Measurements from ENCODE around the gene KRT4.

Gene KRT4

GRCh38 chr12:52845946-52846345, 32.0 kb upstream of the KRT4 start:
- in situ Hi-C loops (cut with MboI; ENCODE audit: low sequenced_read_pairs, unreplicated experiment): no loop called here

DNA sequence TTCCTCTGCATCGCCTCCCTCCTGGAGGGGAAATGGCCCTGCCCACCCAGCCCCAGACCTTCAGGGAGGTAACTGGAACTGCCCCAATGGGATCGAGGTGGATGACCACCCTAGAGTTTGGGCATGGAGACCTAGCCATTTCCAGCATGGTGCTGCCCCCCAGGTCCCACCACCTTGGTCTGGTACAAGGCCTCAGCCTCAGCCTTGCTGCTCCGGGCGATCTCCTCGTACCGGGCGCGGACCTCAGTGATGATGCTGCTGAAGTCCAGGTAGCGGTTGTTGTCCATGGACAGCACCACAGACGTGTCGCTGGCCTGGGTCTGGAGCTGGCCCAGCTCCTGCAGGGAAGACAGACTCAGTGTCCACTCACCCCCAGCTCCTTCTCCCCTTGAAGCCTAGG, 30.5 kb upstream of the KRT4 start:
- no peak for TF ChIP-seq CTCF (IDR thresholded peaks at IDR 0.05; ENCODE audit: borderline replicate concordance, control extremely low read depth, extremely low read depth, insufficient read depth, missing control alignments)
- in situ Hi-C loops (cut with MboI; ENCODE audit: low sequenced_read_pairs, unreplicated experiment): no loop called here
- no peak for DNase-seq (ENCODE audit: low spot score)

More at GRCh38 chr12:52845946-52846345, 32.0 kb upstream of the KRT4 start:
- TF ChIP-seq CTCF (IDR thresholded peaks at IDR 0.05; ENCODE audit: borderline replicate concordance, control extremely low read depth, extremely low read depth, insufficient read depth, missing control alignments): no peak
- DNase-seq (ENCODE audit: low spot score): no peak

GRCh38 chr12:52839436-52840105, 25.7 kb upstream of the KRT4 start:
- in situ Hi-C loops (cut with MboI; ENCODE audit: low sequenced_read_pairs, unreplicated experiment): no loop called here
- TF ChIP-seq CTCF (IDR thresholded peaks at IDR 0.05; ENCODE audit: borderline replicate concordance, control extremely low read depth, extremely low read depth, insufficient read depth, missing control alignments): no peak
- DNase-seq (ENCODE audit: low spot score): no peak

DNA sequence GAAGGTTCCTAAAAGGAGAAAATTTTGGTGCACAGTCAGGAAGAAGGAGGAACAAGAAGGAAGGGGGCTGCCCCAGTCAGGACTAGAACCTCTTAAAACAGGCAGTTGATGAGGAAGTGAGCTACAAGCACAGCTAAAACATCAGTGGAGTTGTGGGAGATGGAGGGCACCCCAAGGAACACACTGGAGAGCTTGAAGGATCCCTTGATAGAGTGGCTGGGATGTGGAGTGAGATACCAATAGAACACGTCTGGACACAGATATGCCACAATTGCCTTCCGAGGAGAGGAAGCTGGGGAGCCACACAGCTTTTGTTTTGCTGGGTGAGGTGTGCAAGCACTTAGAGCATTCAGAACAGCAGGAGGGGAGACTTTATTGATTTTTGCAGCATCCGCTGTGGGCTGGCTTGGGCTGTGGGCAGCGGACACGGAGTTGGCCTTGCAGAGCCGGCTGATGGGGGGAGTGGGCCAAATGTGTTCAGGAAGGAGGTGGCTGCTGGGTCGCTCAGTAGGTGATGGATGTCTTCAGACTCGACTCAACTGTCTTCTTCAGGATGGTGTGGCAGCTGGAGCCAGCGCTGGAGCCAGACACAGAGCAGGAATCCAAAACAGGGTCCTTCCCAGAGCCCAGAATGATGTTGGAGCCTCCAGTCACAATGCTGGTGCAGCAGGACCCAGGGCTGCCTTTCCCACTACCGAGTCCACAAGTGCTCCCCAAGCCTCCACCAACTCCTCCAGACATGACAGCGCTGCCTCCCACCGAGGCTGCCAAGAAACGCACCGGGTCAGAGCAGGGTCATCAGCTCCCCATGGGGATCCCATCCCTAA, 24.9 kb upstream of the KRT4 start:
- TF ChIP-seq CTCF (IDR thresholded peaks at IDR 0.05; ENCODE audit: borderline replicate concordance, control extremely low read depth, extremely low read depth, insufficient read depth, missing control alignments): no peak
- DNase-seq (ENCODE audit: low spot score): no peak
- in situ Hi-C loops (cut with MboI; ENCODE audit: low sequenced_read_pairs, unreplicated experiment): no loop called here

DNA sequence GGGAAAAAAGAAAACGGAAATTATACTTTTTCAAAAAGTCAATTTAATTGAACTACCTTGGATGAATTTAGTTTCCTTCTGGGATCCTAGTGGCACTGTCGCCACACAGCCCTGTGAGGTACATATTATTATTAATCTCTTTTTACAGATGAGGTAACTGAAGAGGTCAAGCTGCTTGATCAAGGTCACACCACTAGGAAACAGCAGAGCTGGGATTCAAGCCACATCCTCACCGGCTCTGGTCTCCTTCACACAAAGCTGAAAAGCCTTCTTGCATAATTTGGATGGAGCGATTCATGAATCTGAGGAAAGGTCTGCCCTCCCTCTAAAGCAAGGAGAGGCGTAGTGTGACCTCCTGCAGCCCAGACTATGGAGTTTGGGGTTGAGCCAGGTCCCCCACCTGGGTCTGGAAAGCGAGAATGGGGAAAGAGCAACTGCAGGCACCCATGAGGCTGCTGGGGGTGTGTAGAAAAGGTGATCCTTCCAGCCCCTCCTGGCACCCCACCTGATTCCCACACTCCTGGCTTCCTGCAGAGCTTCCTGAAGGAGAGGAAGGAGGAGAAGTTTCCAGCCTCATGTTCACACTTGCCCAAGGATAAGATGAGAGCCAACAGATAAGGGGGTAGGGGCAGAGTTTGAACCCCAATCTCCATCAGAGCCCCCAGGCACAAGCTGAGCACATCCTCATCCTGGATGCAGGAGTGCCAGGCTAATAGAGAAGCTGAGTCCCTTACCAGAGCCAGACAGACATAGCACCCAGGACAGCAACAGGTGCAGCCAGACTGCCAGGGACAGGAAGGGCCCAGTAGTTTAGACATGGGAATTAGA, 24.1 kb upstream of the KRT4 start:
- no peak for DNase-seq (ENCODE audit: low spot score)
- TF ChIP-seq CTCF (IDR thresholded peaks at IDR 0.05; ENCODE audit: borderline replicate concordance, control extremely low read depth, extremely low read depth, insufficient read depth, missing control alignments): no peak
- in situ Hi-C loops (cut with MboI; ENCODE audit: low sequenced_read_pairs, unreplicated experiment): no loop called here

DNA sequence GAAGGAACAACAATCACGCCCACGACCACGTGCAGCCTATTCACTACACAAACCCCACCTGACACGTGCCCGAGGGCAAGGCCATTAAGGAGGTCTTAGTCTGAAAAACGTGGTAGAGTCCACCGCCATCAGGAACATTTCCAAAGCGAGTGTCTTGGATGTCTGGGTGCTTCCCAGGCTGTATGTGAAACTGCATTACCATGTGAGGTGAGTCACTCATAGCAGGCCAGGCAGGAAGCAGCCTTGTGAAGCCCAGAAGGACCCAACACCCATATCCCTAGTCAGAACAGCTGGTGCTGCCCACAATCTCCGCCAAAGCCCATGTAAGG, 23.5 kb upstream of the KRT4 start:
- no peak for TF ChIP-seq CTCF (IDR thresholded peaks at IDR 0.05; ENCODE audit: borderline replicate concordance, control extremely low read depth, extremely low read depth, insufficient read depth, missing control alignments)
- no peak for DNase-seq (ENCODE audit: low spot score)
- in situ Hi-C loops (cut with MboI; ENCODE audit: low sequenced_read_pairs, unreplicated experiment): no loop called here

Data from GM13976 (cell line).